Epithelial cell of proximal tubule (primary cell): Measurements from ENCODE around the gene SSRP1. TPM values are rescaled to one million over a fixed set of nuclear protein-coding genes. Genes with fewer than 3 reads are reported as not detected.

Source experiments
- DNase-seq: peaks from one replicate; pipeline ENCODE4 v3.0.0-alpha.2; 2011; ENCODE audit warnings: low read depth
- H3K4me3 ChIP-seq: 2 replicates; pipeline ENCODE4 v1.5.1; 2011; ENCODE audit warnings: low read depth, mild to moderate bottlenecking, low read length
- total RNA-seq: library from RNA; depleted of rRNA; stranded (reverse); fragments of >200 nt; gene quantifications from 2 replicates; pipeline ENCODE4 v1.2.3, GENCODE V29; 2015
- TF ChIP-seq, protein P1 (sequence below): conservative IDR thresholded peaks from 2 replicates; pipeline ENCODE4 v1.5.1; 2012; ENCODE audit warnings: low read depth, mild to moderate bottlenecking, low read length

The SSRP1 gene
- total RNA-seq, 1 donor from 2014 or later: 141 TPM

DNA sequence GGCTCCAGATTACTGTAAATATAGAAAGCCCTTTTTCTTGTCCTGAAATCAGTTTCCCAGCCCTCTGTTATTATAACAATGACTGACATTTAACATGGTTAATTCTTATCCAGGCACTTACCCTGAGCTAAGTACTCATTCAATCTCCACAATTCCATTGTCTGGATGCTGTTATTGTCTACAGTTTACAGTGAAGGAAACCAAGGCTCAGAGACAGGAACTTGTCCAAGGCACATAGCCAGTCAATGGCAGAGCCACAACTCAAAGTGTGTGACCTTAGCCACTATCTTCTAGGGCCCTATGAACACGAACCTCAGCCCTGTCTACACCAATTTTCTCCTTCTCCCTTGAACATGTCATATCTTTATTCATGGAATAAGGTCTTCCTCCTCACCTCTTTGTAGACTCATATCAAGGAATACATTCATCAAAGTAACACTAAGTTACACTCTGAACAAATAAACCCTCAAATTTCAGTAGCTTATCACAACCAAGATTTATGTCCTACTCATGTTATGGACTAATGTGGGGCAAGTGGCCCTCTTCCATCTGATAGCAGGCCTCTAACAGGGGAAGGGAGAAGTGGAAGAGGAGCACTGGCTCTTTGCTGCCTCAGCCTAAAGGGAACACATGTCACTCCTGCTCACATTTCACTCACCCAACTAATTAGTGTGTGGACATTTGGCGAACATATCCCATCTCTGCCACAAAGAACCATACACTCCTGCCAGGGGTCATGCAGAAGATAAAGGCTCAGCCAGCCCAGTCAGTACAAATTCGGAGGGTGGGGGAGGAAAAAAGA, 59.3 kb downstream of the SSRP1 start:
- TF ChIP-seq, protein P1, sequence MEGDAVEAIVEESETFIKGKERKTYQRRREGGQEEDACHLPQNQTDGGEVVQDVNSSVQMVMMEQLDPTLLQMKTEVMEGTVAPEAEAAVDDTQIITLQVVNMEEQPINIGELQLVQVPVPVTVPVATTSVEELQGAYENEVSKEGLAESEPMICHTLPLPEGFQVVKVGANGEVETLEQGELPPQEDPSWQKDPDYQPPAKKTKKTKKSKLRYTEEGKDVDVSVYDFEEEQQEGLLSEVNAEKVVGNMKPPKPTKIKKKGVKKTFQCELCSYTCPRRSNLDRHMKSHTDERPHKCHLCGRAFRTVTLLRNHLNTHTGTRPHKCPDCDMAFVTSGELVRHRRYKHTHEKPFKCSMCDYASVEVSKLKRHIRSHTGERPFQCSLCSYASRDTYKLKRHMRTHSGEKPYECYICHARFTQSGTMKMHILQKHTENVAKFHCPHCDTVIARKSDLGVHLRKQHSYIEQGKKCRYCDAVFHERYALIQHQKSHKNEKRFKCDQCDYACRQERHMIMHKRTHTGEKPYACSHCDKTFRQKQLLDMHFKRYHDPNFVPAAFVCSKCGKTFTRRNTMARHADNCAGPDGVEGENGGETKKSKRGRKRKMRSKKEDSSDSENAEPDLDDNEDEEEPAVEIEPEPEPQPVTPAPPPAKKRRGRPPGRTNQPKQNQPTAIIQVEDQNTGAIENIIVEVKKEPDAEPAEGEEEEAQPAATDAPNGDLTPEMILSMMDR: no peak
- no peak for DNase-seq
- H3K4me3 ChIP-seq: no peak overlapping the region

Other genes starting within 250 kb of the SSRP1 start
- gene LRRC55, start 153.9 kb downstream of the SSRP1 start, total RNA-seq: not detected in 2 replicates
- not detected in 2 replicates for gene APLNR, start 98.6 kb downstream of the SSRP1 start, total RNA-seq
- 65.4 and 66.3 TPM in 2 replicates for gene TNKS1BP1, start 10.9 kb downstream of the SSRP1 start, total RNA-seq
- gene P2RX3, start 2.5 kb upstream of the SSRP1 start, total RNA-seq: not detected in 2 replicates
- gene PRG3, start 45.3 kb upstream of the SSRP1 start, total RNA-seq: not detected in 2 replicates
- gene PRG2, start 54.8 kb upstream of the SSRP1 start, total RNA-seq: not detected in 2 replicates
- 66.0 and 127 TPM in 2 replicates for gene SLC43A3, start 91.2 kb upstream of the SSRP1 start, total RNA-seq
- 0.98 TPM in 1 of 2 replicates, not detected in the other for gene RTN4RL2, start 124.6 kb upstream of the SSRP1 start, total RNA-seq
- 3.6 and 9.0 TPM in 2 replicates for gene SLC43A1, start 179.8 kb upstream of the SSRP1 start, total RNA-seq
- 43.1 and 89.1 TPM in 2 replicates for gene TIMM10, start 194.9 kb upstream of the SSRP1 start, total RNA-seq
- not detected in 2 replicates for gene SMTNL1, start 201.7 kb upstream of the SSRP1 start, total RNA-seq
- 12.2 and 19.4 TPM in 2 replicates for gene UBE2L6, start 231.8 kb upstream of the SSRP1 start, total RNA-seq